GM19438 (cell line): ENCODE results near the gene CENPE.

Experiments
- ATAC-seq: cut with Tn5 transposase; IDR thresholded peaks from one replicate; pipeline ENCODE4 v1.9.1; 2021; ENCODE audit warnings: low read depth; ENCODE audit not compliant: unreplicated experiment

The CENPE gene

GRCh38 chr4:103137446-103137827 is 60.7 kb downstream of the CENPE start:
- no peak for ATAC-seq

- no peak for ATAC-seq
Measured at GRCh38 chr4:103136671-103137445, 61.3 kb downstream of the CENPE start.

- no peak for ATAC-seq
Measured at GRCh38 chr4:103129174-103129573, 69.0 kb downstream of the CENPE start.

GRCh38 chr4:103126126-103126525 is 72.0 kb downstream of the CENPE start:
- ATAC-seq, result no peak

GRCh38 chr4:103123114-103123513 is 75.0 kb downstream of the CENPE start:
- no peak for ATAC-seq

GRCh38 chr4:103118166-103118565 is 80.0 kb downstream of the CENPE start:
- no peak for ATAC-seq

- ATAC-seq, result no peak
Measured at GRCh38 chr4:103111598-103111997, 86.5 kb downstream of the CENPE start.

GRCh38 chr4:103108542-103108941 is 89.6 kb downstream of the CENPE start:
- ATAC-seq, result no peak

- ATAC-seq, result no peak
Measured at GRCh38 chr4:103105558-103106356, 92.4 kb downstream of the CENPE start.

- ATAC-seq, result no peak
Measured at GRCh38 chr4:103104886-103105285, 93.3 kb downstream of the CENPE start.

- ATAC-seq, result no peak
Measured at GRCh38 chr4:103100691-103101090, 97.5 kb downstream of the CENPE start.

- ATAC-seq, result peak; percentile 97
Measured at GRCh38 chr4:103099691-103100392, 98.3 kb downstream of the CENPE start, which contains the start of gene BDH2. Gene BDH2, minus strand, starts transcription at chr4:103099834. Its CDS starts 3,580 bp downstream, at chr4:103096254.

GRCh38 chr4:103098756-103099440 is 99.2 kb downstream of the CENPE start:
- ATAC-seq, result no peak

- ATAC-seq, result no peak
Measured at GRCh38 chr4:103098341-103098740, 99.8 kb downstream of the CENPE start.

GRCh38 chr4:103097112-103097511 is 101.0 kb downstream of the CENPE start:
- ATAC-seq, result no peak

- no peak for ATAC-seq
Measured at GRCh38 chr4:103095080-103095479, 103.1 kb downstream of the CENPE start.

GRCh38 chr4:103092245-103092644 is 105.9 kb downstream of the CENPE start:
- no peak for ATAC-seq

- peak; percentile 78 for ATAC-seq
Measured at GRCh38 chr4:103091601-103092223, 106.4 kb downstream of the CENPE start.

- no peak for ATAC-seq
Measured at GRCh38 chr4:103089481-103089880, 108.7 kb downstream of the CENPE start.

- no peak for ATAC-seq
Measured at GRCh38 chr4:103086551-103086950, 111.6 kb downstream of the CENPE start.
